Activated naive CD8-positive, alpha-beta T cell treated with anti-CD3 and anti-CD28 coated beads, Interleukin-2, amount 10 ng/mL, durations not matched to agents 7 days and 5 days (primary cell): ENCODE data around the gene PBOV1. TPM values are rescaled to one million over a fixed set of nuclear protein-coding genes. Genes with fewer than 3 reads are reported as not detected.

Experiments used
- ATAC-seq: fragments of 150-1000 bp; cut with Tn5 transposase; one replicate; pipeline ENCODE4 v1.10.0; 2021; ENCODE audit warnings: low read depth, moderate library complexity
- POLR2A ChIA-PET: fragments of 350-600 bp; sonication (Branson Sonifier 250); formaldehyde crosslinking; loops from one replicate; lab custom pipeline; 2021; ENCODE audit warnings: antibody characterized with exemption; lab: Charles Lee
- DNase-seq: peaks from one replicate; pipeline ENCODE4 v3.0.0; 2021
- H3K27ac Mint-ChIP-seq: one replicate; pipeline ENCODE4 v1.8.0; 2022; ENCODE audit warnings: mild to moderate bottlenecking, mixed read lengths
- H3K27me3 Mint-ChIP-seq: one replicate; pipeline ENCODE4 v1.8.0; 2022; ENCODE audit warnings: mild to moderate bottlenecking, moderate library complexity, mixed read lengths
- H3K36me3 Mint-ChIP-seq: one replicate; pipeline ENCODE4 v1.8.0; 2021; ENCODE audit warnings: mild to moderate bottlenecking, mixed read lengths
- H3K4me1 Mint-ChIP-seq: one replicate; pipeline ENCODE4 v1.8.0; 2021; ENCODE audit warnings: mixed read lengths
- H3K4me3 Mint-ChIP-seq: one replicate; pipeline ENCODE4 v1.8.0; 2022; ENCODE audit warnings: mild to moderate bottlenecking, moderate library complexity, mixed read lengths
- H3K9me3 Mint-ChIP-seq: one replicate; pipeline ENCODE4 v1.8.0; 2021; ENCODE audit warnings: mixed read lengths
- total RNA-seq, 2 experiments: library from RNA; stranded (reverse); gene quantifications; one replicate each; pipeline ENCODE4 v1.2.3, GENCODE V29; 2021

The PBOV1 gene
- not detected for total RNA-seq

- DNase-seq (no peak), ATAC-seq (no peak)
- H3K9me3 Mint-ChIP-seq = no peaks in the 10 kb centered on the region
These were observed at the start of gene PBOV1 for GRCh38 chr6:138218449-138218848. Gene PBOV1 (minus strand): TSS chr6:138218491. CDS start chr6:138218395, 96 bp downstream.

DNA sequence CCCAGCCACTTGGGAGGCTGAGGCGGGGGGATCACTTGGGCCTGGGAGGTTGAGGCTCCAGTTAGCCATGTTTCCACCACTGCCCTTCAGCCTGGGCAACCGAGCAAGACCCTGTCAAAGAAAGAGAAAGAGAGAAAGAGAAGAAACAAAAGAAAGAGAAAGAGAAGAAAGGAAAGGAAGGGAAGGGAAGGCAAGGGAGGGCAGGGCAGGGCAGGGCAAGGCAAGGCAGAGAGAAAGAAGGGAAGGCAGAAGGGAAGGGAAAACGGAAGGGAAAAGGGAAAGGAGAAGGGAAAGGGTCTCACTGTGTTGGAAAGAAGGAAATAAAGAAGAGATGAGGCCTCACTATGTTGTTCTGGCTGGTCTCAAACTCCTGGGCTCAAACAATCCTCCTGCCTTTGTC, 47.8 kb upstream of the PBOV1 start:
- no peak for ATAC-seq
- no peak for DNase-seq
- no peak overlapping the region for H3K4me3 Mint-ChIP-seq
- no peaks in the 10 kb centered on the region for H3K9me3 Mint-ChIP-seq
- H3K27me3 Mint-ChIP-seq = peaks cover 24% of the 10 kb centered on the region
- H3K36me3 Mint-ChIP-seq = no peaks in the 10 kb centered on the region
- H3K4me1 Mint-ChIP-seq = no peaks in the 10 kb centered on the region
- no peak overlapping the region for H3K27ac Mint-ChIP-seq
- POLR2A ChIA-PET = no interaction called here

More at GRCh38 chr6:138218449-138218848, at the start of gene PBOV1:
- POLR2A ChIA-PET = no interaction called here
- no peaks in the 10 kb centered on the region for H3K36me3 Mint-ChIP-seq
- no peak within 1 kb of the TSS for H3K4me3 Mint-ChIP-seq
- H3K27ac Mint-ChIP-seq = no peak within 1 kb of the TSS
- H3K27me3 Mint-ChIP-seq = peaks cover 25% of the 10 kb centered on the region
- no peaks in the 10 kb centered on the region for H3K4me1 Mint-ChIP-seq

GRCh38 chr6:138264372-138264880, 46.1 kb upstream of the PBOV1 start:
- no peaks in the 10 kb centered on the region for H3K36me3 Mint-ChIP-seq
- POLR2A ChIA-PET = no interaction called here
- no peak overlapping the region for H3K27ac Mint-ChIP-seq
- H3K9me3 Mint-ChIP-seq = no peaks in the 10 kb centered on the region
- H3K27me3 Mint-ChIP-seq = peaks cover 35% of the 10 kb centered on the region
- DNase-seq (no peak), ATAC-seq (no peak)
- no peak overlapping the region for H3K4me3 Mint-ChIP-seq
- H3K4me1 Mint-ChIP-seq = no peaks in the 10 kb centered on the region

GRCh38 chr6:138263963-138264362, 45.7 kb upstream of the PBOV1 start:
- no peaks in the 10 kb centered on the region for H3K36me3 Mint-ChIP-seq
- H3K9me3 Mint-ChIP-seq = no peaks in the 10 kb centered on the region
- POLR2A ChIA-PET = no interaction called here
- H3K4me3 Mint-ChIP-seq = no peak overlapping the region
- DNase-seq (no peak), ATAC-seq (no peak)
- H3K27me3 Mint-ChIP-seq = peaks cover 35% of the 10 kb centered on the region
- H3K27ac Mint-ChIP-seq = no peak overlapping the region
- H3K4me1 Mint-ChIP-seq = no peaks in the 10 kb centered on the region

DNA sequence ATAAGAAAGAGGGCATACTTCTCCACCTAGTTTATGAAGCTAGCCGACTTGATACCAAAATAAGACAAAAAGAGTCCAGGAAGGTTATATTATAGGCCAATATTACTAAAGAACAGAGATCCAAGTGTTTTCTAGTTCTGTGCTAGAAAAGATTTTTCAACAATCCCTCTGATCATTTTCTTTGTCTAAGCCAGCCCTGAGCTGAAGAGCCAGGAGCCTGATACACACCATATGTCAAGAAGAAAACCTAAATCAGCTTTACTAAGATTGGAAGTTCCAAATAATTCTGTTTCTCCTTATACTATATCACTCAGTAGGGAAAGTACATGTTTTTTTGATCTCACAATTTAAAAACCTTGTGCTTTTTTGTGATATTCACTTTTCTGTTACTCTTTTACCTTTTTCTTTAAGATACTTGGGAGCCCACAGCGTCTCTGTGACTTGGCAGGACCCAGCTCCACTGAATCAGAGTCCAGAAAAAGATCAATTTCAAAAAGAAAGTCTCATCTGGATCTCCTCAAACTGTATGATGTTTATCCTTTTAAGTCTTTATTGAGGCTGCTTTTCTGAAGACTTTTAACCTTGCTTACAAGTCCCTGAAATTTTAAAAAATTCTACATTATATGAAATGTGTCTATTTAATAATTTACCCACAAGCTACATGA, 43.0 kb upstream of the PBOV1 start:
- no peaks in the 10 kb centered on the region for H3K36me3 Mint-ChIP-seq
- H3K4me3 Mint-ChIP-seq = no peak overlapping the region
- ATAC-seq = no peak
- H3K27ac Mint-ChIP-seq = no peak overlapping the region
- H3K27me3 Mint-ChIP-seq = peaks cover 26% of the 10 kb centered on the region
- H3K9me3 Mint-ChIP-seq = no peaks in the 10 kb centered on the region
- H3K4me1 Mint-ChIP-seq = no peaks in the 10 kb centered on the region
- DNase-seq = no peak
- POLR2A ChIA-PET = no interaction called here

- ATAC-seq (no peak), DNase-seq (no peak)
- Mint-ChIP-seq H3K36me3 (no peaks in the 10 kb centered on the region), H3K4me1 (no peaks in the 10 kb centered on the region), H3K27ac (no peak overlapping the region), H3K27me3 (peaks cover 20% of the 10 kb centered on the region), H3K9me3 (no peaks in the 10 kb centered on the region), H3K4me3 (no peak overlapping the region)
- POLR2A ChIA-PET = no interaction called here
These were observed 40.7 kb upstream of the PBOV1 start for GRCh38 chr6:138258991-138259390.

DNA sequence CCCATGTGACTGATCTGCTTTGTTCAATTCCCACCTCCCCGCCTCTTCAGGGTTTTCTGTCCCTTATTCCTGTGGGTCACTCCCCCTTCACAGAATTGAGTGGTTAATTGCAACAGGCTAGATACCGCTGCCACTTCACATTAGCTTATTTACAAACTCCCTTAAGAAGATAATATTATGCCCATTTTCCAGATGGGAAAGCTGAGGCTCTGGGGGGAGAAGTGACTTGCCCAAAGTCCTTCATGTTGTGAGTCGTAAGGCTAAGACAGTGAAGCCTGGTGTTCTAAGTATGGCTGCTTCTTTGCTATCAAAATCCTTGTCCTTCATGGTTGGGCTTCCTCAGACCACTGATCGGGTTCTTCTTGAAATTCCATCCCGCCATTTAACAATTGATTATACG, 39.9 kb upstream of the PBOV1 start:
- no peaks in the 10 kb centered on the region for H3K9me3 Mint-ChIP-seq
- H3K4me3 Mint-ChIP-seq = no peak overlapping the region
- no peaks in the 10 kb centered on the region for H3K36me3 Mint-ChIP-seq
- POLR2A ChIA-PET = no interaction called here
- no peaks in the 10 kb centered on the region for H3K4me1 Mint-ChIP-seq
- DNase-seq (no peak), ATAC-seq (no peak)
- H3K27me3 Mint-ChIP-seq = peaks cover 24% of the 10 kb centered on the region
- H3K27ac Mint-ChIP-seq = no peak overlapping the region

GRCh38 chr6:138257638-138258040, 39.3 kb upstream of the PBOV1 start:
- ATAC-seq (no peak), DNase-seq (no peak)
- H3K27ac Mint-ChIP-seq = no peak overlapping the region
- peaks cover 24% of the 10 kb centered on the region for H3K27me3 Mint-ChIP-seq
- POLR2A ChIA-PET = no interaction called here
- no peak overlapping the region for H3K4me3 Mint-ChIP-seq
- no peaks in the 10 kb centered on the region for H3K9me3 Mint-ChIP-seq
- no peaks in the 10 kb centered on the region for H3K4me1 Mint-ChIP-seq
- no peaks in the 10 kb centered on the region for H3K36me3 Mint-ChIP-seq

DNA sequence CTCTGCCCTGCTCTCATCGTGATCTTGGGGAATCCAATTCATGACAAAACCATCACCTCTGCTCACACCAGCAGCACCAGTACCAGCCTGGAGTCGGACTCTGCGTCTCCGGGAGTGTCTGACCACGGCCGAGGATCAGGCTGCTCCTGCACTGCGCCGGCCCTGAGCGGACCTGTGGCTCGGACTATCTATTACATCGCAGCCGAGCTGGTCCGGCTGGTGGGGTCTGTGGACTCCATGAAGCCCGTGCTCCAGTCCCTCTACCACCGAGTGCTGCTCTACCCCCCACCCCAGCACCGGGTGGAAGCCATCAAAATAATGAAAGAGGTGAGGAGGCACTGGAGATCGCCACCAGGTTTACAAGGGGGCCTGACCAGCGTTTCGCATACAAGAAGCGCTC, 37.2 kb upstream of the PBOV1 start:
- POLR2A ChIA-PET = no interaction called here
- H3K4me3 Mint-ChIP-seq = no peak overlapping the region

DNA sequence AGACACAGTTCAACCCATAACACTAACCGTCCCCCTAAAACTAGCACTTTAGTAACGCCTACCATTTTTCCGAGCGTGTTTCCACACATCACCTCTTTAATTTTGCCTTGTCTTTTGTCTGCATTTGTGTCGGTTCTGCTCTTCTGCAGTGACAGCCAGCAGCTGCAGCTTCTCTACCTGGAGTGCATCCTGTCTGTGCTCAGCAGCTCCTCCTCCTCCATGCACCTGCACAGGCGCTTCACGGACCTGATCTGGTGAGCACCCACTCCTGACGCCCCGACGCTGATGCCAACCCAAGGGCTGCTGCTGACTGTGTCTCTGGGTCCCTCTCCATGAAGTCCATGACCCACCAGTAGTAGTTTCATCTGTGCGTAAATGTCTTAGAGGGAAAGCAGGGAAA, 35.4 kb upstream of the PBOV1 start:
- DNase-seq (no peak), ATAC-seq (no peak)
- Mint-ChIP-seq H3K4me1 (no peaks in the 10 kb centered on the region), H3K27ac (no peak overlapping the region), H3K4me3 (no peak overlapping the region), H3K9me3 (no peaks in the 10 kb centered on the region), H3K27me3 (peaks cover 10% of the 10 kb centered on the region), H3K36me3 (no peaks in the 10 kb centered on the region)
- POLR2A ChIA-PET = no interaction called here

More for the DNA sequence above, 37.2 kb upstream of the PBOV1 start:
- Mint-ChIP-seq H3K9me3 (no peaks in the 10 kb centered on the region), H3K36me3 (no peaks in the 10 kb centered on the region), H3K27me3 (peaks cover 18% of the 10 kb centered on the region), H3K4me1 (no peaks in the 10 kb centered on the region), H3K27ac (no peak overlapping the region)
- no peak for DNase-seq
- ATAC-seq = no peak

DNA sequence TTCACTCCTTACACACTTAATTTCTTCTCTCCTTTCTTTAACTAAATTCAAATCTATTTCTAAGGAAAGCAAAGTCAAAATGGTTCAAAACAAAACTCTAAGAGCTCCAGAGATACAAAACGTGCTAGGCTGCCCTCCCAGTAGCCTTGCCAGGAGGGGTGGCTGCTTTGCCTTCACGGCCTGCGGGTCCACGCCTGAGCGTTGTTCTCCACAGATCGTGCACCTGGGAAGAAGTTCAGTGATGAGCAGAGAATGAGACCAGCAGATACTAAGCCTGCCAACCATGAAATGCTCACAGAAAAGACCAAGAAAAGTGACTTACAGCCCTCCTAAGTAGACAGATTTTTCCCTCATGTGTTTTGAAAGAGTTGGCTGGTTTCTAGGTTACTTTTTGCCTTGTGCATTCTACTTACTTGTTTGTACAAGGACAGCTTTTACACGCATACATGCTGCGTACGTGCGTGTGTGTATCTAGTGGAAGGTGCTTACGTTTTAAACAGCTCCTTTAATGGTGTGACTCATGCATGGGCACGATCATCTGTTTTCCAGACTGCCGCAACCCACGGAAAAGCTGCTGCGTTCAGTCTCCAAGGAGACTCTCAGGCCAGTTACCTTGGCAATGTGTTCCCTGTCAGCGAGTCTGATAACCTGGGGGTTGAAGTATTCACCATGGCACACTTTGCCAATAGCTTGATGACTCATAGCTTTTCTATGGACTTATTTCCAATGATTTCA, 32.4 kb upstream of the PBOV1 start:
- no peaks in the 10 kb centered on the region for H3K4me1 Mint-ChIP-seq
- H3K36me3 Mint-ChIP-seq = no peaks in the 10 kb centered on the region
- H3K9me3 Mint-ChIP-seq = no peaks in the 10 kb centered on the region
- no peak for ATAC-seq
- no peak overlapping the region for H3K27ac Mint-ChIP-seq
- no peak overlapping the region for H3K4me3 Mint-ChIP-seq
- H3K27me3 Mint-ChIP-seq = peaks cover 19% of the 10 kb centered on the region
- POLR2A ChIA-PET = no interaction called here
- DNase-seq = no peak

DNA sequence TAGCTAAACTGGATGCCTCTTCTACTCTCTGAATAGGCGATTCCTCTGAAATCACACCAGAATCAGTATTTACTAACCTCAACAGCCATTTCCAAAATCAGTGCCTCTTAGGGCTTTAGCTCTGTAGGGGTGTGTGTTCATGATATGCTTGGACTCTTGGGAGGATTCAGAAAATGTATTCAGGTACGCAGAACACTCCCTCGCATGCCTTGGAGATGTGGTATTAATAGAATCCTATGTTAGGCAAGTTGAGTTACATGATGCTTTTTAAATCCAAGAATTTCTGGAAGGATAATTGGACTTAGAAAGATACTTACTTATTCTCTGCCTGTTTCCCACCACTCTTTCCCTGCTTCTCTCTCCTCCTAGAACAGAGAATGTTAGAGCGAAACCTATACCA, 31.8 kb upstream of the PBOV1 start:
- H3K27me3 Mint-ChIP-seq = peaks cover 20% of the 10 kb centered on the region
- H3K9me3 Mint-ChIP-seq = no peaks in the 10 kb centered on the region
- no peak overlapping the region for H3K27ac Mint-ChIP-seq
- POLR2A ChIA-PET = no interaction called here
- DNase-seq (no peak), ATAC-seq (no peak)
- no peak overlapping the region for H3K4me3 Mint-ChIP-seq
- no peaks in the 10 kb centered on the region for H3K36me3 Mint-ChIP-seq
- H3K4me1 Mint-ChIP-seq = no peaks in the 10 kb centered on the region

DNA sequence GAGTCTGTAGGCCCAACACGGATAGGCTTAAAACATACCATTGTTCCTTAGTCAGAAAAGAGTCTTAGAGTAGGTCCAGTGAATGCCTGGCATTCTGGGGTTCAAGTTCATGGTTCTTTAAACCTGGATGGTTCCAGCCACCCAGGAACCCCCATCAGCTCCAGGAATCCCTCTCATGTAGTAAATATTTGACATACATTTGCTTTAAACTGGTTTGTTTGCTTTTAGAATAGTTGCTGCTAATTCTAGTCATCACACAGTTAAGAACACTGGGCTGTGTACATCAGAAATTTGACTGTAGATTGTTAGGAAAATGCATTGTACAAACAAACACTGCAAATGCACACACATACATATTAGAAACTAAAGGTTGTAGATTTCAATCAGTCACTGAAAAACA, 30.6 kb upstream of the PBOV1 start:
- ATAC-seq (no peak), DNase-seq (no peak)
- POLR2A ChIA-PET = no interaction called here
- Mint-ChIP-seq H3K36me3 (no peaks in the 10 kb centered on the region), H3K4me1 (no peaks in the 10 kb centered on the region), H3K9me3 (no peaks in the 10 kb centered on the region), H3K27ac (no peak overlapping the region), H3K27me3 (peaks cover 19% of the 10 kb centered on the region), H3K4me3 (no peak overlapping the region)

GRCh38 chr6:138248011-138248410, 29.7 kb upstream of the PBOV1 start:
- DNase-seq (no peak), ATAC-seq (no peak)
- Mint-ChIP-seq H3K4me1 (no peaks in the 10 kb centered on the region), H3K27ac (no peak overlapping the region), H3K27me3 (peaks cover 17% of the 10 kb centered on the region), H3K9me3 (no peaks in the 10 kb centered on the region), H3K36me3 (no peaks in the 10 kb centered on the region), H3K4me3 (no peak overlapping the region)
- POLR2A ChIA-PET = no interaction called here
